Trophoblast cell (in vitro differentiated cells and primary cell): ENCODE results near the gene GIT1.
A peak's percentile ranks its signal among the peaks of the same experiment; 100 is the strongest.

Experiments
- DNase-seq, 2 donors: peaks; one replicate each; pipeline ENCODE4 v3.0.0-alpha.2; 2016
- H2AFZ ChIP-seq: 2 replicates; pipeline ENCODE4 v1.6.1; 2013; ENCODE audit warnings: low read length, moderate library complexity, mild to moderate bottlenecking; ENCODE audit not compliant: insufficient read depth, poor library complexity
- H2AK5ac ChIP-seq: 2 replicates; pipeline ENCODE4 v1.6.1; 2013; ENCODE audit warnings: mild to moderate bottlenecking, low read length
- H2BK120ac ChIP-seq: 2 replicates; pipeline ENCODE4 v1.6.1; 2013; ENCODE audit warnings: low read length, mild to moderate bottlenecking, moderate library complexity; ENCODE audit not compliant: insufficient read depth, poor library complexity
- H2BK12ac ChIP-seq: 2 replicates; pipeline ENCODE4 v1.6.1; 2013; ENCODE audit warnings: mild to moderate bottlenecking, low read length, moderate library complexity
- H2BK5ac ChIP-seq: 2 replicates; pipeline ENCODE4 v1.6.1; 2013; ENCODE audit warnings: low read length, low read depth, moderate library complexity, mild to moderate bottlenecking; ENCODE audit not compliant: poor library complexity
- H3K14ac ChIP-seq: 2 replicates; pipeline ENCODE4 v1.6.1; 2013; ENCODE audit warnings: mild to moderate bottlenecking, low read length
- H3K18ac ChIP-seq: 2 replicates; pipeline ENCODE4 v1.6.1; 2013; ENCODE audit warnings: mild to moderate bottlenecking, low read length
- H3K23ac ChIP-seq: 2 replicates; pipeline ENCODE4 v1.6.1; 2013; ENCODE audit warnings: low read length
- H3K27ac ChIP-seq: 2 replicates; pipeline ENCODE4 v1.5.1; 2013; ENCODE audit warnings: low read depth, mild to moderate bottlenecking, inconsistent platforms, low read length, moderate library complexity
- H3K27me3 ChIP-seq: 2 replicates; pipeline ENCODE4 v1.6.1; 2013; ENCODE audit warnings: inconsistent platforms, mild to moderate bottlenecking, low read length, moderate library complexity; ENCODE audit not compliant: insufficient read depth
- H3K36me3 ChIP-seq, 2 experiments: 1 replicate in 1 of 2; 2 replicates in 1 of 2; pipeline ENCODE4 v1.6.1; 2013; ENCODE audit warnings: low read length in 2 of 2, mild to moderate bottlenecking in 2 of 2, moderate library complexity in 1 of 2; ENCODE audit not compliant: insufficient read depth in 2 of 2, control insufficient read depth in 1 of 2
- H3K4ac ChIP-seq: 2 replicates; pipeline ENCODE4 v1.6.1; 2013; ENCODE audit warnings: low read depth, mild to moderate bottlenecking, low read length, moderate library complexity
- H3K4me1 ChIP-seq, 2 experiments: 1 replicate in 1 of 2; 2 replicates in 1 of 2; pipeline ENCODE4 v1.6.1; 2013; ENCODE audit warnings: low read length in 2 of 2, mild to moderate bottlenecking in 2 of 2, moderate library complexity in 1 of 2; ENCODE audit not compliant: insufficient read depth in 2 of 2, control insufficient read depth in 1 of 2
- H3K4me2 ChIP-seq: 2 replicates; pipeline ENCODE4 v1.6.1; 2013; ENCODE audit warnings: inconsistent platforms, mild to moderate bottlenecking, low read length, moderate library complexity
- H3K4me3 ChIP-seq: 2 replicates; pipeline ENCODE4 v1.5.1; 2013; ENCODE audit warnings: mild to moderate bottlenecking, low read depth, low read length, inconsistent platforms
- H3K79me1 ChIP-seq: one replicate; pipeline ENCODE4 v1.6.1; 2013; ENCODE audit warnings: low read length
- H3K79me2 ChIP-seq: 2 replicates; pipeline ENCODE4 v1.6.1; 2013; ENCODE audit warnings: low read length, mild to moderate bottlenecking; ENCODE audit not compliant: control insufficient read depth, insufficient read depth, poor library complexity
- H3K9ac ChIP-seq: 2 replicates; pipeline ENCODE4 v1.6.1; 2013; ENCODE audit warnings: mild to moderate bottlenecking, low read length
- H3K9me3 ChIP-seq: 2 replicates; pipeline ENCODE4 v1.6.1; 2013; ENCODE audit warnings: low read depth, mild to moderate bottlenecking, control low read depth, inconsistent platforms, low read length; ENCODE audit not compliant: insufficient read depth
- H4K12ac ChIP-seq: 2 replicates; pipeline ENCODE4 v1.6.1; 2013; ENCODE audit warnings: low read depth, mild to moderate bottlenecking, low read length, moderate library complexity
- H4K8ac ChIP-seq: 2 replicates; pipeline ENCODE4 v1.6.1; 2013; ENCODE audit warnings: low read depth, mild to moderate bottlenecking, low read length, moderate library complexity
- H4K91ac ChIP-seq: one replicate; pipeline ENCODE4 v1.6.1; 2013; ENCODE audit warnings: low read depth, mild to moderate bottlenecking, low read length, moderate library complexity
- WGBS: extraction: QIAGEN DNeasy Blood & Tissue Kit; methylation state at CpG from one replicate; pipeline ENCODE4 v1.1.7; 2013; ENCODE audit warnings: missing lambda C conversion rate; ENCODE audit not compliant: insufficient read length, insufficient coverage; ENCODE audit errors: extremely low coverage; 5-methylcytosine and 5-hydroxymethylcytosine counted together

Gene GIT1

GRCh38 chr17:29568331-29569244 is 20.9 kb downstream of the GIT1 start, which contains the start of gene TP53I13:
TP53I13 (plus strand) TSS chr17:29568701; CDS start chr17:29568759, 58 bp downstream.
- peak within 1 kb of the TSS; percentile 97 for H3K4me2 ChIP-seq
- peaks cover 7% of the 10 kb centered on the region for H3K79me2 ChIP-seq
- H3K9ac ChIP-seq = peak within 1 kb of the TSS; percentile 85
- H3K4me1 ChIP-seq = peaks cover 18 to 27% of the 10 kb centered on the region in 2 experiments
- peak within 1 kb of the TSS; percentile 63 for H2BK5ac ChIP-seq
- peak within 1 kb of the TSS; percentile 87 for H4K91ac ChIP-seq
- no peak within 1 kb of the TSS for H3K23ac ChIP-seq
- H3K9me3 ChIP-seq = peaks cover 3% of the 10 kb centered on the region
- peak within 1 kb of the TSS; percentile 58 for H2AK5ac ChIP-seq
- H3K14ac ChIP-seq = peak within 1 kb of the TSS; percentile 85
- H3K36me3 ChIP-seq = peaks cover 13 to 14% of the 10 kb centered on the region in 2 experiments
- H4K12ac ChIP-seq = peak within 1 kb of the TSS; percentile 90
- peaks cover 11% of the 10 kb centered on the region for H3K79me1 ChIP-seq
- H3K18ac ChIP-seq = peak within 1 kb of the TSS; percentile 87
- H3K27ac ChIP-seq = peak within 1 kb of the TSS; percentile 59
- peak; percentile 60 to 81 for DNase-seq
- WGBS = no CpG with 5 or more reads among the region's 85 CpGs
- H3K4ac ChIP-seq = peak within 1 kb of the TSS; percentile 64
- peak within 1 kb of the TSS; percentile 95 for H2AFZ ChIP-seq
- peak within 1 kb of the TSS; percentile 91 for H2BK120ac ChIP-seq
- peak within 1 kb of the TSS; percentile 74 for H3K4me3 ChIP-seq
- H3K27me3 ChIP-seq = peaks cover 11% of the 10 kb centered on the region
- H2BK12ac ChIP-seq = peak within 1 kb of the TSS; percentile 42
- H4K8ac ChIP-seq = peak within 1 kb of the TSS; percentile 93

- Histone ChIP-seq H3K4ac (no peak overlapping the region), H2BK12ac (no peak overlapping the region), H3K18ac (peak overlapping the region; percentile 64), H3K4me3 (peak overlapping the region; percentile 71), H4K8ac (peak overlapping the region; percentile 86), H3K9me3 (peaks cover 3% of the 10 kb centered on the region), H4K12ac (peak overlapping the region; percentile 40), H3K14ac (peak overlapping the region; percentile 46), H2AFZ (peak overlapping the region; percentile 56), H3K27me3 (peaks cover 11% of the 10 kb centered on the region), H2BK5ac (peak overlapping the region; percentile 29), H2BK120ac (peak overlapping the region; percentile 8), H4K91ac (peak overlapping the region; percentile 22), H3K4me1 (peaks cover 18 to 27% of the 10 kb centered on the region in 2 experiments), H3K23ac (no peak overlapping the region), H3K79me1 (peaks cover 11% of the 10 kb centered on the region), H3K9ac (peak overlapping the region; percentile 17), H3K36me3 (peaks cover 7 to 8% of the 10 kb centered on the region in 2 experiments), H2AK5ac (no peak overlapping the region), H3K27ac (peak overlapping the region; percentile 59), H3K4me2 (peak overlapping the region; percentile 97), H3K79me2 (peaks cover 7% of the 10 kb centered on the region)
- DNase-seq = peak in 1 of 2 donors; percentile 45
- no CpG with 5 or more reads among the region's 63 CpGs for WGBS
Measured at GRCh38 chr17:29567554-29568330, 21.7 kb downstream of the GIT1 start.

- peaks cover 11% of the 10 kb centered on the region for H3K79me1 ChIP-seq
- peaks cover 7% of the 10 kb centered on the region for H3K79me2 ChIP-seq
- no peak overlapping the region for H2BK12ac ChIP-seq
- H2AFZ ChIP-seq = peak overlapping the region; percentile 56
- H4K12ac ChIP-seq = no peak overlapping the region
- peak overlapping the region; percentile 61 for H4K8ac ChIP-seq
- peak overlapping the region; percentile 71 for H3K4me3 ChIP-seq
- peaks cover 5% of the 10 kb centered on the region for H3K9me3 ChIP-seq
- DNase-seq = no peak
- H4K91ac ChIP-seq = no peak overlapping the region
- no peak overlapping the region for H2BK120ac ChIP-seq
- no peak overlapping the region for H3K27ac ChIP-seq
- peak overlapping the region; percentile 97 for H3K4me2 ChIP-seq
- H3K14ac ChIP-seq = no peak overlapping the region
- H3K18ac ChIP-seq = peak overlapping the region; percentile 36
- no peak overlapping the region for H3K23ac ChIP-seq
- H3K9ac ChIP-seq = no peak overlapping the region
- H3K4ac ChIP-seq = no peak overlapping the region
- peaks cover 7 to 8% of the 10 kb centered on the region in 2 experiments for H3K36me3 ChIP-seq
- H3K27me3 ChIP-seq = peaks cover 11% of the 10 kb centered on the region
- no peak overlapping the region for H2BK5ac ChIP-seq
- H3K4me1 ChIP-seq = peaks cover 18 to 27% of the 10 kb centered on the region in 2 experiments
- no CpG with 5 or more reads among the region's 27 CpGs for WGBS
- no peak overlapping the region for H2AK5ac ChIP-seq
Measured at GRCh38 chr17:29567304-29567553, 22.2 kb downstream of the GIT1 start.

GRCh38 chr17:29566473-29567303 is 22.8 kb downstream of the GIT1 start, which contains the start of gene ABHD15:
ABHD15 (minus strand) TSS chr17:29567037; CDS start chr17:29566966, 71 bp downstream.
- Histone ChIP-seq H3K14ac (peak within 1 kb of the TSS; percentile 46), H3K27ac (no peak within 1 kb of the TSS), H3K4me2 (peak within 1 kb of the TSS; percentile 97), H3K4ac (no peak within 1 kb of the TSS), H2BK120ac (no peak within 1 kb of the TSS), H2BK5ac (no peak within 1 kb of the TSS), H3K23ac (no peak within 1 kb of the TSS), H2AFZ (peak within 1 kb of the TSS; percentile 56), H3K4me3 (peak within 1 kb of the TSS; percentile 71), H3K36me3 (peaks cover 2 to 5% of the 10 kb centered on the region in 2 experiments), H3K18ac (peak within 1 kb of the TSS; percentile 64), H3K4me1 (peaks cover 18 to 27% of the 10 kb centered on the region in 2 experiments), H3K9ac (no peak within 1 kb of the TSS), H4K12ac (peak within 1 kb of the TSS; percentile 40), H4K91ac (no peak within 1 kb of the TSS), H2BK12ac (no peak within 1 kb of the TSS), H2AK5ac (no peak within 1 kb of the TSS), H3K27me3 (peaks cover 11% of the 10 kb centered on the region), H3K9me3 (peaks cover 4% of the 10 kb centered on the region), H3K79me1 (peaks cover 11% of the 10 kb centered on the region), H3K79me2 (peaks cover 7% of the 10 kb centered on the region), H4K8ac (peak within 1 kb of the TSS; percentile 61)
- peak; percentile 70 to 80 for DNase-seq
- WGBS = no CpG with 5 or more reads among the region's 94 CpGs
